PC-9 (cell line): ENCODE data around the gene FOSB. TPM values are rescaled to one million over a fixed set of nuclear protein-coding genes. Genes with fewer than 3 reads are reported as not detected.

Experiments
- BruUV-seq: library from RNA; stranded (reverse); fragments of 400-500 nt; replicated peaks from 2 replicates; lab custom pipeline; 2021; lab: Mats Ljungman, UMichigan
- CTCF ChIA-PET: fragments of 300-600 bp; sonication (Branson Sonifier 250); formaldehyde crosslinking; loops from one replicate; lab custom pipeline; 2022; ENCODE audit warnings: antibody characterized with exemption; lab: Charles Lee
- POLR2A ChIA-PET: fragments of 300-600 bp; sonication (Branson Sonifier 250); formaldehyde crosslinking; loops from one replicate; lab custom pipeline; 2022; ENCODE audit warnings: antibody characterized with exemption; ENCODE audit not compliant: unreplicated experiment; lab: Charles Lee
- DNase-seq, 2 experiments: peaks; one replicate each; pipeline versions ENCODE4 v3.0.0 to v3.0.0-alpha.2; 2015 to 2022; ENCODE audit warnings: mixed read lengths in 1 of 2
- H2AFZ ChIP-seq: fragments of 200-600 bp; sonication (generic); 2 replicates; pipeline ENCODE4 v1.8.1; 2017; ENCODE audit warnings: antibody characterized with exemption
- H3F3A ChIP-seq: fragments of 200-600 bp; sonication (generic); 2 replicates; pipeline ENCODE4 v1.8.1; 2017; ENCODE audit warnings: antibody characterized with exemption, mild to moderate bottlenecking, low read depth; ENCODE audit not compliant: insufficient read depth
- H3K27ac ChIP-seq: fragments of 200-600 bp; sonication (generic); 2 replicates; pipeline ENCODE4 v1.6.1; 2016; ENCODE audit warnings: mixed run types
- H3K27me3 ChIP-seq: fragments of 200-600 bp; sonication (generic); 2 replicates; pipeline ENCODE4 v1.6.1; 2016; ENCODE audit warnings: low read depth, mixed run types; ENCODE audit not compliant: insufficient read depth
- H3K36me3 ChIP-seq: fragments of 200-600 bp; sonication (generic); 2 replicates; pipeline ENCODE4 v1.6.1; 2016; ENCODE audit warnings: low read depth, mixed run types
- H3K4me1 ChIP-seq: fragments of 200-600 bp; sonication (generic); replicated peaks from 2 replicates; pipeline ENCODE4 v1.6.1; 2016; ENCODE audit warnings: mixed run types; ENCODE audit not compliant: insufficient read depth
- H3K4me2 ChIP-seq: fragments of 200-600 bp; sonication (generic); 2 replicates; pipeline ENCODE4 v1.6.1; 2017; ENCODE audit warnings: mixed run types
- H3K4me3 ChIP-seq: fragments of 200-600 bp; sonication (generic); 2 replicates; pipeline ENCODE4 v1.6.1; 2016; ENCODE audit warnings: mixed run types
- H3K79me2 ChIP-seq: fragments of 200-600 bp; sonication (generic); 2 replicates; pipeline ENCODE4 v1.6.1; 2017; ENCODE audit warnings: low read depth, mixed run types
- H3K9me2 ChIP-seq: fragments of 200-600 bp; sonication (generic); 2 replicates; pipeline ENCODE4 v1.8.1; 2017; ENCODE audit warnings: mild to moderate bottlenecking; ENCODE audit not compliant: insufficient read depth
- H3K9me3 ChIP-seq: fragments of 200-600 bp; sonication (generic); 2 replicates; pipeline ENCODE4 v1.8.1; 2016; ENCODE audit warnings: low read depth; ENCODE audit not compliant: insufficient read depth
- H4K20me1 ChIP-seq: fragments of 200-600 bp; sonication (generic); 2 replicates; pipeline ENCODE4 v1.8.1; 2017; ENCODE audit not compliant: insufficient read depth
- CTCF ChIP-seq: fragments of 200-600 bp; sonication (generic); conservative IDR thresholded peaks from 2 replicates; pipeline ENCODE4 v1.6.1; 2017; ENCODE audit warnings: mixed run types, antibody characterized with exemption, mild to moderate bottlenecking, moderate library complexity
- EZH2 ChIP-seq: fragments of 200-600 bp; sonication (generic); IDR thresholded peaks from 2 replicates; pipeline ENCODE4 v1.8.0; 2017; ENCODE audit warnings: antibody characterized with exemption, low read depth
- intact Hi-C: fragments of 100-400 bp; cut with micrococcal nuclease; formaldehyde crosslinking; loops from one replicate; pipeline ENCODE4 v1.10.0; 2022; ENCODE audit not compliant: unreplicated experiment
- total RNA-seq: library from RNA; stranded (reverse); gene quantifications from 2 replicates; pipeline ENCODE4 v1.2.3, GENCODE V29; 2021

FOSB gene
- total RNA-seq, 1 experiment from 2014 or later, result 7.9 TPM

GRCh38 chr19:45494261-45494916, 26.6 kb downstream of the FOSB start:
- no peak overlapping the region for H3K4me2 ChIP-seq
- DNase-seq, result no peak
- H3K27me3 ChIP-seq, result no peaks in the 10 kb centered on the region
- TF ChIP-seq CTCF (no peak), EZH2 (no peak)
- no TSS peak for BruUV-seq
- H4K20me1 ChIP-seq, result 0 out of 2 replicates have a peak, but pooled peaks cover 3% of the 10 kb centered on the region
- no peak overlapping the region for H2AFZ ChIP-seq
- H3K27ac ChIP-seq, result no peak overlapping the region
- no peaks in the 10 kb centered on the region for H3K9me3 ChIP-seq
- H3K9me2 ChIP-seq, result no peaks in the 10 kb centered on the region
- no peaks in the 10 kb centered on the region for H3K79me2 ChIP-seq
- ChIA-PET POLR2A (no interaction called here), CTCF (no interaction called here)
- H3K36me3 ChIP-seq, result no peaks in the 10 kb centered on the region
- peaks cover 50% of the 10 kb centered on the region for H3F3A ChIP-seq
- H3K4me1 ChIP-seq, result peaks cover 14% of the 10 kb centered on the region; the same call in 1 of the 2 replicates
- no peak overlapping the region; the same call in 1 of the 2 replicates for H3K4me3 ChIP-seq
- intact Hi-C loops, result no loop called here

GRCh38 chr19:45495178-45495577, 27.4 kb downstream of the FOSB start:
- no peak for TF ChIP-seq EZH2
- TF ChIP-seq CTCF, result no peak
- Histone ChIP-seq H3K27ac (no peak overlapping the region), H2AFZ (no peak overlapping the region), H3K79me2 (no peaks in the 10 kb centered on the region), H3F3A (peaks cover 50% of the 10 kb centered on the region), H3K9me2 (no peaks in the 10 kb centered on the region), H3K9me3 (no peaks in the 10 kb centered on the region), H3K4me2 (no peak overlapping the region), H3K27me3 (no peaks in the 10 kb centered on the region), H3K4me3 (no peak overlapping the region), H3K4me1 (peaks cover 14% of the 10 kb centered on the region; the same call in 1 of the 2 replicates), H3K36me3 (no peaks in the 10 kb centered on the region), H4K20me1 (0 out of 2 replicates have a peak, but pooled peaks cover 3% of the 10 kb centered on the region)
- intact Hi-C loops, result no loop called here
- CTCF ChIA-PET, result interaction anchor here (0.5 to 1.1 kb wide), 2 partner anchors 10 to 51 kb away, joined by 3 to 6 read pairs; no protein-coding TSS in a partner anchor
- POLR2A ChIA-PET, result no interaction called here
- DNase-seq, result no peak
- BruUV-seq, result no TSS peak

DNA sequence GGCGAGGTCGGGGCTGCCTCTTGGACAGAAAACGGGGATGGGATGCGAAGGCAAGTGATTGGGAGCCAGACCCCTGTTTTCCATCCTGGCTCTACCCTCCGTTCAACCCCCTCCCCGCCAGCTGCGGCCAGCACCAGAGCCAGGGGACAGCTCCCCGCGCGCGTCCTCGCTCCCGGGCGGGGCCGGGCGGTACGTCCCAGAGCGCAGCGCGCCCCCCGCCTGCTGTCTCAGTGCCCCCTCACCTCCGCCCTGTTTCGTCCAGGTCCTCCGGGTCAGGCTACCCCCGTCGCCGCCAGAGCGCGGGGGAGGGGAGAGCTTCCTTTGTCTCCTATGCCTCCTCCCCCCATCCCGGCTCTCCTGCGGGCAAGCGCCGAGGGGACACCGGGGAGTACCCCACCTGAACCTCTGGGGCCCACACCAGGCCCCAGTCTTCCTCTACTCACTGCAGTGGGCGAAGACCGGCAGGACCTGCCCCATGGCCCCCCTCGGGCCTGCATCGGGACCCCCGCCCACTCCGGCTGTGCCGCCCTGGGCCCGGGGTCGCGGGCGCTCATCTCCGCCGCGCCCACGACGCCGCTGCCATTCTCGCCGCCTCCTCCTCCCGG, 28.7 kb downstream of the FOSB start:
- POLR2A ChIA-PET, result interaction anchor here (0.6 kb wide), 2 partner anchors 29 to 30 kb away, joined by 5 read pairs; no protein-coding TSS in a partner anchor
- no TSS peak for BruUV-seq
- CTCF ChIA-PET, result interaction anchor here (0.5 to 1.1 kb wide), 2 partner anchors 11 to 91 kb away, joined by 3 to 6 read pairs; no protein-coding TSS in a partner anchor
- peak overlapping the region; percentile 99 for H3K4me2 ChIP-seq
- no peaks in the 10 kb centered on the region for H3K79me2 ChIP-seq
- DNase-seq, result peak in 1 of 2 experiments; percentile 45
- 0 out of 2 replicates have a peak, but pooled peaks cover 3% of the 10 kb centered on the region for H4K20me1 ChIP-seq
- H3K4me3 ChIP-seq, result peak overlapping the region; percentile 92
- H3K27me3 ChIP-seq, result no peaks in the 10 kb centered on the region
- no peak for TF ChIP-seq CTCF
- TF ChIP-seq EZH2, result no peak
- H3F3A ChIP-seq, result peaks cover 47% of the 10 kb centered on the region
- H3K9me3 ChIP-seq, result no peaks in the 10 kb centered on the region
- H3K4me1 ChIP-seq, result peaks cover 14% of the 10 kb centered on the region; the same call in 1 of the 2 replicates
- no peaks in the 10 kb centered on the region for H3K9me2 ChIP-seq
- H3K36me3 ChIP-seq, result no peaks in the 10 kb centered on the region
- H2AFZ ChIP-seq, result peak overlapping the region; percentile 80
- intact Hi-C loops, result no loop called here
- no peak overlapping the region for H3K27ac ChIP-seq
